NCI-H2029 (cell line): ENCODE results near the gene ELMO2.

Experiments
- DNase-seq: peaks from one replicate; lab custom pipeline; 2025; lab: John Stamatoyannopoulos, UW

Gene ELMO2

GRCh38 chr20:46332373-46333160 is 73.8 kb downstream of the ELMO2 start:
- DNase-seq, result no peak

GRCh38 chr20:46331611-46332361 is 74.6 kb downstream of the ELMO2 start:
- DNase-seq, result no peak

DNA sequence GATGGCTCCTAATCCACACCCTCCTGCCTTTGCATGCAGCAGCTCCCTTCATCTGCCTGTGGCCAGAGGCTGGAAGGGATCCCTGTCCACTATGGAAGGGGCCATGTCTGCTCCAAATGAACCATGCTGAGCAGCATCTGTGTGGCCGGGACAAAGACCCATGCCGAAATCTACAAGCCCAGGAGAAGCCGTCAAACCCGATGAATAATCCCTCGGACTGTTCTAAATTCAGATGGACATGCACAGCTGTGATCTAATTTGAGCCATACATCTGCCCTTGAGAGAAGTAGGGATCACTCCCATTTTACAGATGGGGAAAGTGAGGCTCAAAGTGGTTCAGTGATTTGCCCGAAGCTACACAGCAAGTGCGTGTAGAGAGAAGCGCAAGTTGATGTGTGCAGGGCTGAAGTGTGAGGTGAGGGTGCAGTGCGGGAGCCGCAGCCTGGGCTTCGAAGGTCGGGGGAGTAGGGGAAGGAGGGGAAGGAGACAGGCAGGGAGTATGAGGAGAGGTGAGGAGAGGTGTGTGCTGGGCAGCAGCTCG is 75.5 kb downstream of the ELMO2 start:
- no peak for DNase-seq

DNA sequence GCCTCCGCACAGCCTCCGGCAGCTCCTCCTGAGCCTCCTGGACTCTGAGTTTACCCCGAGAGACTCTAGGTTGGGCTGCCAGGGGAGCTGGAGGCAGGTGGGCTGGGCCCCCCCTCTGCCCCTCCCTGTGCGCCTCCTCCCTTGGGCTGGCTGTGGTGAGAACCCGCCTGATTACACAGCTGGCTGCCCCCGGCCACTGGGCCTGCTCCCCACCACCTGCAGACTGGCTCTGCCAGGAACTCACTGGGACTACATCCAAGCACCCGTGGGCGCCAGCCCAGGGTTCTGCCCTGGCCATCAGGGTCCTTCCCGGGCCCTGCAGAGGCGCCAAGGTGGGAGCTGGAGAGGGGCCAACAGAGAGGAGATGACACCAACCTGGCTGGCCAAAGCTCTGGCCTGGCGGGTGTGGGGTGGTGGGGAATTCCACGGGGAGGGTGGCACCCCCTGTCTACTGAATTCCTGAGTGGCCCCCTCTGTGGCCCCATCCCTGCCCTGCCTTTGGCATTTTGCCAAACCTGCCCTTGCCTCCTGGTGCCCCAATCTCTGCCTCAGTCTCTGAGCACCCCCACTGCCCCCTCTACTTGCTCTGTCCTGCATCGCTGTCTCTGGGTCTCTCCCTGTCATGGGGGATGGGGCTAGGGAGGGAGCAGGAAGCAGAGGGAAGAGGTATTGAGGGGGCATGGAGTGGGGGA is 76.2 kb downstream of the ELMO2 start:
- DNase-seq, result peak; percentile 86

- no peak for DNase-seq
Observed at GRCh38 chr20:46328200-46328882, 78.1 kb downstream of the ELMO2 start.

GRCh38 chr20:46327557-46327956 is 78.9 kb downstream of the ELMO2 start:
- no peak for DNase-seq

GRCh38 chr20:46325789-46326188 is 80.6 kb downstream of the ELMO2 start:
- no peak for DNase-seq

- DNase-seq, result no peak
Observed at GRCh38 chr20:46324960-46325703, 81.3 kb downstream of the ELMO2 start.

GRCh38 chr20:46324379-46324778 is 82.0 kb downstream of the ELMO2 start:
- no peak for DNase-seq

GRCh38 chr20:46323557-46323956 is 82.9 kb downstream of the ELMO2 start:
- no peak for DNase-seq

DNA sequence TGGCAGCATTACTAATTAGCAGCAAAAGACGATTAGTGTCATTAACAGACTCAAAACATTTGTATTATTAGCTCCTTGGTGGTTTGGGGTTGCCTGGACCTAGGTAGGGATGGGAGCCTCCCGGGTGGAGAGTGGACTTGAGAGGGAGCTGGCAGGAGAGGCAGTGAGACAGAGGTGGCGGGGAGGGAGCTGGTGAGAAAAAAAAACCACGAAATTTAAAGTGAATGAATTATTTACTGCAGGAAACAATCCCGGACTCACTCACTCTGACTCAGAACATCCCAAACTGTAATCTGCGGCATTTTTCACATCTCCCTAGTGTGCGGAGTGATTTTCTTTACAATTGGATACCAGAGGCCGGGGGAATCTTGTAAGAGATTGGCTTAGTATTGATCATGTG is 83.8 kb downstream of the ELMO2 start:
- no peak for DNase-seq

DNA sequence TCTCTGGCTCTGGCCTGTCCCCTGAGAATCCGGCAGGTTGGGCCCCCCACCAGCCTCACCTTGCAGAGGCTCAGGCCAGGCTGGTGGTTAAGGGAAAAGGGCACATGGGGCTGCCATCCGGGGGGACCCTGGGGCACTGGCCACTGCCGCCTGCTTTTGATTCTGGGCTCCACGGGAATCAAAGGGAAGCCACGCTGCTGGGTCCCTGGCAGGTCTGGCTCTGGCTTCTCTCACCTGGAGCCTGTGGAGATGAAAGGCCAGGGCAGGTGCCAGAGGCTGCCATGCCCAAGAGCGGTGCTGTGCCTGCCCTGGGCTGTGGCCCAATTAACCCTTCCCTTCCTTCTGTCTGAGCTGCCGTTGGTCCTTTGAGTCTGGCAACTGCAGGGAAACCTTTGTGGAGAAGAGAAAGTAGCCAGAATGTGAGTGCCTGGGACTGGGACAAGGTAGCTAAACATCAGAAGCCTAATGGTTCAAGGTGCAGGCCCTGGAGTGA is 88.7 kb downstream of the ELMO2 start:
- peak; percentile 68 for DNase-seq

DNA sequence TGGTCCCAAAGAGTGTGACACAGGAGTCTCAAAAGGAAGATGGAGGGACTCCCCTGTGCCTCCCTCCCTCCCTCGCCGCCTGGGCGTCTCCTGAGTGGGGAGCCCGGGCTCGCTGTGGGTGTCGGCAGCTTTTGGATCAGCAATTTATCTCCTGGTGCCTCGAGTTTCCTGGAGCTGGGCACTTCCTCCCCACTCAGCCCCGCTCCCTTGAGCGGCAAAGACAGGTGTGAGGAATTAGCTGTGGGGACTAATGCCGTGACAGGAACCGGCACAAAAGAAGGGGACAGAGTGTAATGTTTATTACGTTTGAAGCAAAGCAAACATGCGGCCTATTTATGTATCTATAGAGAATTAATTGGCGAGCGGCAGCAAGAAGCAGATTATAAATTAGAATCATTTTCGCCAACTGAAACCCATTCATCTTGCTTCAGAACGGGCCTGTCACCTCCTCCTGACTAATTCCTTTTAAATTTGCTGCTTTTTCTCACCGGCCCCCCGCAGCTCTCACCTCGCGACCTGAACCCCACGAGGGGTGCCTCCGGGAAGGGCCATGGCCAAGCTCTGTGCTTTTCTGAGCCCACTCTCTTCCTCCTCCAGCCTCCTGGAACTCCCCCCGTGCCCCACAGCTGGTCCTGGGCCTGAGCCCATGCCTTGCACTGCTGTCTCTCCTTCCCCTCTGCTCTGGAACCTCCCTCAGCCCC is 89.3 kb downstream of the ELMO2 start:
- DNase-seq, result no peak
